Stomach (tissue), 4 donors: ENCODE measurements around the gene XIRP1.

Experiments
- CTCF ChIP-seq, 7 experiments: fragments of 450-650 bp in 4 of 7; fragments of 200-600 bp in 3 of 7; sonication (generic) in 3 of 7; IDR thresholded peaks; one replicate each; pipeline ENCODE4 v1.5.1; 2016 to 2019; ENCODE audit warnings: antibody characterized with exemption in 7 of 7, control low read depth in 2 of 7, mild to moderate bottlenecking in 1 of 7
- POLR2A ChIP-seq, 4 donors: fragments of 450-650 bp; IDR thresholded peaks; one replicate each; pipeline ENCODE4 v1.6.1; 2016; ENCODE audit warnings: antibody characterized with exemption in 4 of 4, control low read depth in 2 of 4, mild to moderate bottlenecking in 1 of 4, moderate library complexity in 1 of 4
- POLR2AphosphoS5 ChIP-seq, 3 donors: sonication (generic); formaldehyde crosslinking; IDR thresholded peaks; one replicate each; pipeline ENCODE4 v1.6.1; 2016; ENCODE audit warnings: antibody characterized with exemption in 3 of 3

- no peak for TF ChIP-seq CTCF (IDR thresholded peaks at IDR 0.05)
- TF ChIP-seq POLR2AphosphoS5 (IDR thresholded peaks at IDR 0.05), result no peak
- TF ChIP-seq POLR2A (IDR thresholded peaks at IDR 0.05), result no peak
These were observed 30.5 kb upstream of the XIRP1 start for GRCh38 chr3:39222939-39223338.
